GM12892 (cell line): Measurements from ENCODE around the gene UBA1.

ENCODE experiments used
- POLR2A ChIP-seq: IDR thresholded peaks from 2 replicates; pipeline ENCODE4 v1.6.1; 2011; ENCODE audit warnings: low read depth, low read length, control low read depth
- POLR2AphosphoS5 ChIP-seq: IDR thresholded peaks from 2 replicates; pipeline ENCODE4 v1.6.1; 2011; ENCODE audit warnings: low read depth, low read length, control low read depth
- TAF1 ChIP-seq: IDR thresholded peaks from 2 replicates; pipeline ENCODE4 v1.6.1; 2011; ENCODE audit warnings: low read depth, mild to moderate bottlenecking, control low read depth, low read length, borderline replicate concordance

GRCh38 chrX:47174376-47174775, 19.3 kb upstream of the UBA1 start:
- TF ChIP-seq TAF1 (no peak), POLR2AphosphoS5 (no peak), POLR2A (no peak)
